ENCODE results near the gene GTF2H3. TPM values are rescaled to one million over a fixed set of nuclear protein-coding genes. Genes with fewer than 3 reads are reported as not detected.
"Not testable (repeated sequence)": the region's sequence is repeated elsewhere in the genome, so short reads cannot be mapped to it uniquely, and the experiment has no call there.

GTF2H3 gene
- total and polyA plus RNA-seq, 2 experiments from 2014 or later = 9.0 to 45.6 TPM

DNA sequence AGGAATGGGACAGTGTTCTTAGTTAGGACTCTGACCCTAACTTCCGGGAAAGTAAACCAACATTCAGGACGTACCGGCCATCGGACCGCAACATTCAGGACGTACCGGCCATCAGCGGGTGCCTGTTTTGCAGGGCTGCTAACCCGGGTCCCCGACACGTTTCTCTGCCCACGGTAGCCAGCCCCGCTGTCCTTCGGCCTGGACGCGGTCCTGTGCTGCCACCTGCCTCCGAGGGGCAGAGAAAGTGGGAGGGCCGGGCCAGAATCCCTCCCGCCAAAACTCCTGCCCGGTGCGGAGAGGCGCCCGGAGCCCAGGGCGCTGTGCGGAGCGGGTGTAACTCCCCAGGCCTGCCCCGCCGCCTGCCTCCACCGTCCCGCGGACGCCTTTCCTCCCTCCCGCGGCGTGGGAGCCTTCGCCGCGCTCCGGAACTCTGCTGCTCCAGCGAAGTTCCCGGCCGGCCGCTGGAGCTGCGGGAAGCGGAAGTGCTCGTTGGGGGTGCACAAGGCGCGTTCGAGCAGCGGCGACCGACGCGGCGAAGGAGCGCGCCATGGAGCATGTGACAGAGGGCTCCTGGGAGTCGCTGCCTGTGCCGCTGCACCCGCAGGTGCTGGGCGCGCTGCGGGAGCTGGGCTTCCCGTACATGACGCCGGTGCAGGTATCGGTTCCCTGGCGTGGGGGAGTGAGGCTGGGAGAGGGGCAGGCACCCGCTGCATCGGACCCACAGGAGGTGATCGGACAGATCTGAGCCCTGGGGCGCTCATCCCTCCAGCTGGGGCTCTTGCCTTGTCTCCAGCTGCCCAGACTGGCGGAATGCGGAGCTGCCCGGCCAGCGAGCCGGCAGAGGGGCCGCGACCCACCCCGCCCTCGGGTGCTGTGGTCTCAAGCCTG lies 31.8 kb upstream of the GTF2H3 start, which contains the start of gene DDX55:
Gene DDX55, plus strand, starts transcription at position 498 of the 888 bp plus-strand sequence. Its CDS starts 50 bp downstream, at position 548.
- peak within 1 kb of the TSS; percentile 94 for H3K27ac ChIP-seq
- peak within 1 kb of the TSS; percentile 96 for H3K4me2 ChIP-seq
- no peaks in the 10 kb centered on the region for H3K27me3 ChIP-seq
- peaks cover 6% of the 10 kb centered on the region for H3K4me1 ChIP-seq (ENCODE audit: insufficient read depth)
- peak within 1 kb of the TSS; percentile 99 for H3K4me3 ChIP-seq
- H3K9me3 ChIP-seq (ENCODE audit: low read depth) = no peaks in the 10 kb centered on the region
- H3K36me3 ChIP-seq (replicated peaks; ENCODE audit: insufficient read depth, low read depth) = no peaks in the 10 kb centered on the region
- 1% methylated on average over 80 of the region's 81 CpGs for WGBS (ENCODE audit: low lambda C conversion rate, missing lambda C conversion rate)
- TF ChIP-seq, protein P1, sequence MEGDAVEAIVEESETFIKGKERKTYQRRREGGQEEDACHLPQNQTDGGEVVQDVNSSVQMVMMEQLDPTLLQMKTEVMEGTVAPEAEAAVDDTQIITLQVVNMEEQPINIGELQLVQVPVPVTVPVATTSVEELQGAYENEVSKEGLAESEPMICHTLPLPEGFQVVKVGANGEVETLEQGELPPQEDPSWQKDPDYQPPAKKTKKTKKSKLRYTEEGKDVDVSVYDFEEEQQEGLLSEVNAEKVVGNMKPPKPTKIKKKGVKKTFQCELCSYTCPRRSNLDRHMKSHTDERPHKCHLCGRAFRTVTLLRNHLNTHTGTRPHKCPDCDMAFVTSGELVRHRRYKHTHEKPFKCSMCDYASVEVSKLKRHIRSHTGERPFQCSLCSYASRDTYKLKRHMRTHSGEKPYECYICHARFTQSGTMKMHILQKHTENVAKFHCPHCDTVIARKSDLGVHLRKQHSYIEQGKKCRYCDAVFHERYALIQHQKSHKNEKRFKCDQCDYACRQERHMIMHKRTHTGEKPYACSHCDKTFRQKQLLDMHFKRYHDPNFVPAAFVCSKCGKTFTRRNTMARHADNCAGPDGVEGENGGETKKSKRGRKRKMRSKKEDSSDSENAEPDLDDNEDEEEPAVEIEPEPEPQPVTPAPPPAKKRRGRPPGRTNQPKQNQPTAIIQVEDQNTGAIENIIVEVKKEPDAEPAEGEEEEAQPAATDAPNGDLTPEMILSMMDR (IDR thresholded peaks at IDR 0.05; ENCODE audit: poor library complexity) = peak; percentile 88
- TF ChIP-seq EZH2 (IDR thresholded peaks at IDR 0.05; ENCODE audit: borderline replicate concordance) = no peak
- no peaks in the 10 kb centered on the region for H3K9me2 ChIP-seq (replicated peaks; ENCODE audit: insufficient read depth)
- no peaks in the 10 kb centered on the region for H4K20me1 ChIP-seq (ENCODE audit: insufficient read depth, poor library complexity, severe bottlenecking)
- peak; percentile 92 for DNase-seq (ENCODE audit: low spot score)
- H3K79me2 ChIP-seq = peaks cover 59% of the 10 kb centered on the region
- peak within 1 kb of the TSS; percentile 96 for H2AFZ ChIP-seq

DNA sequence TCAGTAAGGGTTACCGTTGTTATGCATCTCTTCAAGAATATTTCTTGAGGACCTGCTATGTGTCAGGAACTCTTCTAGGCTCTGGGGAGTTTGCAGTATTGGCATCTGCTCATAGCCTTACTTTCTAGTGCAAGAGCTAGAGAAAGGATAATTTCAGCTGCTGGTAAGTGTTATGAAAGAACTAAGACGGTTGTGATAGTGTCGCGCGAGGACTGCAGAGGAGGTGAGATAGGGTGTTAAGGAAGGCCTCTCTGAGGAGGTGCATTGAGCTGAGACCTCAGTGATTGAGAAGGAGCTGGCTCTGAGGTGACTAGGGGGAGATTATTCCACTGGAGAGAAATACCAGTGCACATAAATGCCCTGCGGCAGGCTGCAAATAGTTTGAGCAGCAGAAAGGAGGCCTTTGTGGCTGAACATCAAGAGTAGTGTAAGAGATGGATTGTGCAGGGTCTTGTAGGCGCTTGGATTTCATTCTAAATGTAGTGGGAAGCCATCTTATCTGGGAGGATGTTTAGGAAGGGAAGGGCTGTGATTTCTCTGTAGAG lies 30.9 kb upstream of the GTF2H3 start:
- Histone ChIP-seq H4K20me1 (ENCODE audit: insufficient read depth, poor library complexity, severe bottlenecking) (no peaks in the 10 kb centered on the region), H3K27ac (peak overlapping the region; percentile 94), H3K79me2 (peaks cover 60% of the 10 kb centered on the region), H3K4me1 (ENCODE audit: insufficient read depth) (peaks cover 6% of the 10 kb centered on the region), H3K9me3 (ENCODE audit: low read depth) (no peaks in the 10 kb centered on the region), H3K36me3 (replicated peaks; ENCODE audit: insufficient read depth, low read depth) (no peaks in the 10 kb centered on the region), H3K4me3 (peak overlapping the region; percentile 99), H3K4me2 (peak overlapping the region; percentile 96), H3K27me3 (no peaks in the 10 kb centered on the region), H3K9me2 (replicated peaks; ENCODE audit: insufficient read depth) (no peaks in the 10 kb centered on the region), H2AFZ (peak overlapping the region; percentile 96)
- WGBS (ENCODE audit: low lambda C conversion rate, missing lambda C conversion rate) = 20% methylated on average over 7 of the region's 7 CpGs
- TF ChIP-seq, protein P1 (IDR thresholded peaks at IDR 0.05; ENCODE audit: poor library complexity) = no peak
- TF ChIP-seq EZH2phosphoT487 (IDR thresholded peaks at IDR 0.05; ENCODE audit: low read depth, severe bottlenecking, unreplicated experiment) (no peak), EZH2 (IDR thresholded peaks at IDR 0.05; ENCODE audit: borderline replicate concordance) (no peak)
- peak; percentile 20 for DNase-seq (ENCODE audit: low spot score)

DNA sequence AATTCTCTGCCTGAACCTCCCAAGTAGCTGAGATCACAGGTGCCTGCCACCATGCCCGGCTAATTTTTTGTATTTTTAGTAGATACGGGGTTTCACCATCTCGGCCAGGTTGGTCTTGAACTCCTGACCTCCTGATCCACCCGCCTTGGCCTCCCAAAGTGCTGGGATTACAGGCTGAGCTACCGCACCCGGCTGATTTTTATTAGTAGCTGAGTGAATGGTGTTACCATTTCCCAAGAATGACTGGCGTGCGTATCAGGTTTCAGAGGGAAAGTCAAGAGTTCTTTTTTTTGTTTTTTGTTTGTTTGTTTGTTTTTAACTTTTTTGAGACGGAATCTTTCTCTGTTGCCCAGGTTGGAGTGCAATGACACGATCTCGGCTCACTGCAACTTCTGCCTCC lies 30.1 kb upstream of the GTF2H3 start:
- not testable (repeated sequence) for H3K4me1 ChIP-seq (ENCODE audit: insufficient read depth); H3K27ac ChIP-seq; DNase-seq (ENCODE audit: low spot score); H3K36me3 ChIP-seq (replicated peaks; ENCODE audit: insufficient read depth, low read depth); H3K27me3 ChIP-seq; H3K9me2 ChIP-seq (replicated peaks; ENCODE audit: insufficient read depth); H4K20me1 ChIP-seq (ENCODE audit: insufficient read depth, poor library complexity, severe bottlenecking); H3K4me3 ChIP-seq; H2AFZ ChIP-seq; H3K9me3 ChIP-seq (ENCODE audit: low read depth)
- Histone ChIP-seq H3K79me2 (peaks cover 60% of the 10 kb centered on the region), H3K4me2 (peak overlapping the region; percentile 96)
- 88% methylated on average over 11 of the region's 11 CpGs for WGBS (ENCODE audit: low lambda C conversion rate, missing lambda C conversion rate)

DNA sequence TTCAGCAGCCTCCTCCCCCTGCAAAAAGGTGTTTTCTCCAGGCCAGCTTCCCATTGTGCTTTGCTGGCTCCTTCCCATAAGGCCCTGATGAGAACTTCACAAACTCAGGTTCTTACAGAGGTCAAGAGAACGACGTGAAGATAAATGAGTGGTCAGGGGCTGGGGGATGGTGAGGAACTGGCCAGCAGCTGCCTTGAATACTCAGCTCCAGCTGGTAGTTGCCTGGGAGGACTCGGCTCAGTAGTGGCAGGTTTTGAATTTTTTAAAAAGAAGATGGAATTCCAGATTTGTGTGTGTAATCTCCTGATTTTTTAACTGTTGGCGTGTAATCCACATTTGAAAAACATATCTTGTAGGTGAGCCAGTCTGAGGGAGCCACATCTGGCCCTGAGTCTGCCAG lies 25.9 kb upstream of the GTF2H3 start:
- no peak for DNase-seq (ENCODE audit: low spot score)
- Histone ChIP-seq H3K4me1 (ENCODE audit: insufficient read depth) (peaks cover 6% of the 10 kb centered on the region), H3K9me2 (replicated peaks; ENCODE audit: insufficient read depth) (no peaks in the 10 kb centered on the region), H3K4me2 (no peak overlapping the region), H2AFZ (no peak overlapping the region), H3K27me3 (no peaks in the 10 kb centered on the region), H3K36me3 (replicated peaks; ENCODE audit: insufficient read depth, low read depth) (no peaks in the 10 kb centered on the region), H3K79me2 (peaks cover 44% of the 10 kb centered on the region), H4K20me1 (ENCODE audit: insufficient read depth, poor library complexity, severe bottlenecking) (no peaks in the 10 kb centered on the region), H3K4me3 (no peak overlapping the region), H3K27ac (no peak overlapping the region), H3K9me3 (ENCODE audit: low read depth) (no peaks in the 10 kb centered on the region)
- TF ChIP-seq, protein P1 (IDR thresholded peaks at IDR 0.05; ENCODE audit: poor library complexity) = no peak
- TF ChIP-seq EZH2 (IDR thresholded peaks at IDR 0.05; ENCODE audit: borderline replicate concordance) (no peak), EZH2phosphoT487 (IDR thresholded peaks at IDR 0.05; ENCODE audit: low read depth, severe bottlenecking, unreplicated experiment) (no peak)
- WGBS (ENCODE audit: low lambda C conversion rate, missing lambda C conversion rate) = 86% methylated on average over 4 of the region's 4 CpGs
